HCT116 (cell line): Measurements from ENCODE around the gene PON1. TPM values are rescaled to one million over a fixed set of nuclear protein-coding genes. Genes with fewer than 3 reads are reported as not detected.

ENCODE experiments used
- ATAC-seq: fragments of 200-7000 bp; cut with Tn5 transposase; 2 replicates; pipeline ENCODE4 v1.9.1; 2020; ENCODE audit warnings: mild to moderate bottlenecking, moderate library complexity
- BruUV-seq: library from RNA; stranded (reverse); fragments of 400-500 nt; replicated peaks from 2 replicates; lab custom pipeline; 2021; lab: Mats Ljungman, UMichigan
- CTCF ChIA-PET: fragments of 300-600 bp; sonication (Branson Sonifier 250); formaldehyde crosslinking; loops from one replicate; lab custom pipeline; 2021; ENCODE audit warnings: antibody characterized with exemption; lab: Charles Lee
- POLR2A ChIA-PET: fragments of 300-600, 350-600 bp; sonication (Branson Sonifier 250); formaldehyde crosslinking; loops from one replicate; lab custom pipeline; 2021; ENCODE audit warnings: antibody characterized with exemption; lab: Charles Lee
- RAD21 ChIA-PET, 2 experiments: fragments of 300-600 bp; sonication (Branson Sonifier 250); formaldehyde crosslinking; loops; one replicate each; lab custom pipeline; 2023; ENCODE audit warnings: low total read pairs in 2 of 2; ENCODE audit not compliant: uncharacterized antibody in 2 of 2, unreplicated experiment in 2 of 2, low non-redundant PET in 1 of 2; lab: Charles Lee
- DNase-seq: peaks from one replicate; pipeline ENCODE4 v3.0.0-alpha.2; 2010; ENCODE audit warnings: low read depth, low spot score
- H2AFZ ChIP-seq: fragments of 200-600 bp; shearing (Covaris generic), sonication (generic); 2 replicates; pipeline ENCODE4 v1.6.1; 2017; ENCODE audit warnings: low read depth, mixed run types, mixed read lengths, antibody characterized with exemption, low read length; ENCODE audit not compliant: poor library complexity, severe bottlenecking
- H3K27ac ChIP-seq: 2 replicates; pipeline ENCODE4 v1.5.1; 2012; ENCODE audit warnings: low read depth, low read length
- H3K27me3 ChIP-seq: fragments of 200-600 bp; sonication (generic); 2 replicates; pipeline ENCODE4 v1.6.1; 2016; ENCODE audit warnings: mixed run types, low read length, mixed read lengths; ENCODE audit not compliant: insufficient read depth
- H3K36me3 ChIP-seq, 2 experiments: fragments of 200-500 bp in 1 of 2; fragments of 200-600 bp in 1 of 2; sonication (Bioruptor generic) in 1 of 2; sonication (generic) in 1 of 2; 2 replicates each; pipeline versions ENCODE4 v1.5.1 to v1.6.1; 2014 to 2016; ENCODE audit warnings: low read length in 2 of 2, inconsistent platforms in 1 of 2, mixed read lengths in 1 of 2, mixed run types in 1 of 2; ENCODE audit not compliant: insufficient read depth in 2 of 2, control insufficient read depth in 1 of 2
- H3K4me1 ChIP-seq, 2 experiments: fragments of 200-600 bp in 1 of 2; sonication (generic) in 1 of 2; 2 replicates each; pipeline versions ENCODE4 v1.5.1 to v1.6.1; 2012 to 2017; ENCODE audit warnings: low read length in 2 of 2, inconsistent platforms in 1 of 2, mild to moderate bottlenecking in 1 of 2, mixed read lengths in 1 of 2, mixed run types in 1 of 2, moderate library complexity in 1 of 2; ENCODE audit not compliant: insufficient read depth in 2 of 2, control insufficient read depth in 1 of 2
- H3K4me2 ChIP-seq: fragments of 200-600 bp; sonication (generic); 2 replicates; pipeline ENCODE4 v1.6.1; 2017; ENCODE audit warnings: mixed run types, low read length, mixed read lengths
- H3K4me3 ChIP-seq, 2 experiments: fragments of 200-600 bp in 1 of 2; sonication (generic) in 1 of 2; replicated peaks in 1 of 2; 2 replicates each; pipeline ENCODE4 v1.5.1; 2011 to 2016; ENCODE audit warnings: low read length in 2 of 2, control low read depth in 1 of 2, low read depth in 1 of 2, mild to moderate bottlenecking in 1 of 2, mixed read lengths in 1 of 2, mixed run types in 1 of 2
- H3K79me2 ChIP-seq: fragments of 200-600 bp; sonication (generic); 2 replicates; pipeline ENCODE4 v1.6.1; 2017; ENCODE audit warnings: mild to moderate bottlenecking, mixed run types, low read length, moderate library complexity, mixed read lengths; ENCODE audit not compliant: insufficient read depth
- H3K9ac ChIP-seq: fragments of 200-600 bp; sonication (generic); 2 replicates; pipeline ENCODE4 v1.6.1; 2016; ENCODE audit warnings: low read length, mixed read lengths
- H3K9me2 ChIP-seq: fragments of 200-600 bp; sonication (generic), shearing (Covaris generic); 2 replicates; pipeline ENCODE4 v1.6.1; 2017; ENCODE audit warnings: mixed run types, mild to moderate bottlenecking, moderate library complexity; ENCODE audit not compliant: insufficient read depth
- H3K9me3 ChIP-seq, 2 experiments: fragments of 200-500 bp in 1 of 2; fragments of 200-600 bp in 1 of 2; sonication (Bioruptor generic) in 1 of 2; sonication (generic) in 1 of 2; 2 replicates each; pipeline ENCODE4 v1.6.1; 2014 to 2017; ENCODE audit warnings: low read length in 2 of 2, mixed read lengths in 2 of 2, inconsistent platforms in 1 of 2, low read depth in 1 of 2, mild to moderate bottlenecking in 1 of 2, mixed run types in 1 of 2, moderate library complexity in 1 of 2; ENCODE audit not compliant: control insufficient read depth in 1 of 2, insufficient read depth in 1 of 2
- H4K20me1 ChIP-seq: fragments of 200-600 bp; sonication (generic), shearing (Covaris generic); 2 replicates; pipeline ENCODE4 v1.6.1; 2017; ENCODE audit warnings: mixed run types, mild to moderate bottlenecking, moderate library complexity; ENCODE audit not compliant: insufficient read depth
- CBX3 ChIP-seq: IDR thresholded peaks from 2 replicates; pipeline ENCODE4 v1.6.1; 2012; ENCODE audit warnings: low read depth
- CTCF ChIP-seq, 3 experiments: fragments of 200-600 bp in 1 of 3; sonication (generic) in 1 of 3; IDR thresholded peaks in 2 of 3; conservative IDR thresholded peaks in 1 of 3; 2 replicates each; pipeline ENCODE4 v1.5.1; 2012 to 2017; ENCODE audit warnings: low read depth in 2 of 3, low read length in 2 of 3, antibody characterized with exemption in 1 of 3, borderline replicate concordance in 1 of 3, control low read depth in 1 of 3, mild to moderate bottlenecking in 1 of 3, mixed read lengths in 1 of 3, mixed run types in 1 of 3, moderate library complexity in 1 of 3; ENCODE audit not compliant: insufficient read depth in 1 of 3
- EZH2 ChIP-seq: fragments of 200-600 bp; sonication (generic); IDR thresholded peaks from 2 replicates; pipeline ENCODE4 v1.6.1; 2017; ENCODE audit warnings: antibody characterized with exemption, mixed run types
- EZH2phosphoT487 ChIP-seq: fragments of 200-600 bp; IDR thresholded peaks from 2 replicates; pipeline ENCODE4 v1.6.1; 2018; ENCODE audit warnings: antibody characterized with exemption, borderline replicate concordance
- JUND ChIP-seq: IDR thresholded peaks from 2 replicates; pipeline ENCODE4 v1.6.1; 2012
- POLR2A ChIP-seq: IDR thresholded peaks from 2 replicates; pipeline ENCODE4 v1.7.0; 2011; ENCODE audit warnings: borderline replicate concordance; ENCODE audit not compliant: insufficient read depth, insufficient read length; ENCODE audit errors: extremely low read depth
- POLR2AphosphoS5 ChIP-seq: IDR thresholded peaks from 2 replicates; pipeline ENCODE4 v1.6.1; 2011; ENCODE audit warnings: mild to moderate bottlenecking, low read depth, low read length, moderate library complexity
- REST ChIP-seq: IDR thresholded peaks from 2 replicates; pipeline ENCODE4 v1.6.1; 2012; ENCODE audit warnings: low read depth
- TCF7L2 ChIP-seq: IDR thresholded peaks from 2 replicates; pipeline ENCODE4 v1.7.0; 2011; ENCODE audit warnings: borderline replicate concordance, inconsistent platforms; ENCODE audit not compliant: insufficient read depth, insufficient read length; ENCODE audit errors: extremely low read depth
- ZBTB33 ChIP-seq: IDR thresholded peaks from 2 replicates; pipeline ENCODE4 v1.6.1; 2011; ENCODE audit warnings: mild to moderate bottlenecking, low read length, moderate library complexity; ENCODE audit not compliant: insufficient replicate concordance; ENCODE audit errors: extremely low read depth
- ZFX ChIP-seq: fragments of 450-650 bp; IDR thresholded peaks from 2 replicates; pipeline ENCODE4 v1.6.1; 2017
- intact Hi-C: fragments of 100-400 bp; cut with micrococcal nuclease; formaldehyde crosslinking; loops from 2 replicates; pipeline ENCODE4 v1.10.0; 2022
- total RNA-seq: library from RNA; stranded (reverse); gene quantifications from one replicate; pipeline ENCODE4 v1.2.1, GENCODE V29; 2021; ENCODE audit not compliant: unreplicated experiment

PON1 gene
- total RNA-seq, 1 experiment from 2014 or later: 0.20 TPM

GRCh38 chr7:95318501-95319100 lies 5.7 kb downstream of the PON1 start:
- no TSS peak for BruUV-seq
- ATAC-seq: no peak
- Histone ChIP-seq H3K4me1 (no peaks in the 10 kb centered on the region), H3K4me2 (no peak overlapping the region), H3K9me2 (no peaks in the 10 kb centered on the region), H3K4me3 (no peak overlapping the region), H3K9ac (no peak overlapping the region), H3K36me3 (no peaks in the 10 kb centered on the region), H3K27me3 (no peaks in the 10 kb centered on the region), H3K27ac (no peak overlapping the region), H3K9me3 (no peaks in the 10 kb centered on the region), H2AFZ (no peak overlapping the region), H4K20me1 (no peaks in the 10 kb centered on the region), H3K79me2 (no peaks in the 10 kb centered on the region)
- ChIA-PET CTCF (no interaction called here), RAD21 (no interaction called here), POLR2A (no interaction called here)
- intact Hi-C loops: no loop called here
- no peak for TF ChIP-seq REST
- no peak for TF ChIP-seq ZBTB33
- TF ChIP-seq TCF7L2: no peak
- TF ChIP-seq EZH2phosphoT487: no peak
- TF ChIP-seq POLR2AphosphoS5: no peak
- TF ChIP-seq JUND: no peak
- TF ChIP-seq CBX3: no peak
- no peak for TF ChIP-seq ZFX
- no peak for TF ChIP-seq CTCF (IDR thresholded peaks at IDR 0.05 in 2 of 3, conservative IDR thresholded peaks at IDR 0.05 in 1 of 3; ENCODE audit: borderline replicate concordance in 1 of 3, insufficient read depth in 1 of 3, low read depth in 2 of 3, low read length in 2 of 3)
- no peak for TF ChIP-seq EZH2
- TF ChIP-seq POLR2A: no peak
- DNase-seq: no peak
